GM12873 (cell line): ENCODE measurements around the gene P2RX4.
A peak's percentile ranks its signal among the peaks of the same experiment; 100 is the strongest.

Source experiments
- TF ChIP-seq, protein P1 (sequence below): IDR thresholded peaks from 2 replicates; pipeline ENCODE4 v1.5.1; 2012; ENCODE audit warnings: low read depth, mild to moderate bottlenecking, moderate library complexity, low read length, control low read depth; ENCODE audit not compliant: insufficient read depth; ENCODE audit errors: missing control alignments

The P2RX4 gene

DNA sequence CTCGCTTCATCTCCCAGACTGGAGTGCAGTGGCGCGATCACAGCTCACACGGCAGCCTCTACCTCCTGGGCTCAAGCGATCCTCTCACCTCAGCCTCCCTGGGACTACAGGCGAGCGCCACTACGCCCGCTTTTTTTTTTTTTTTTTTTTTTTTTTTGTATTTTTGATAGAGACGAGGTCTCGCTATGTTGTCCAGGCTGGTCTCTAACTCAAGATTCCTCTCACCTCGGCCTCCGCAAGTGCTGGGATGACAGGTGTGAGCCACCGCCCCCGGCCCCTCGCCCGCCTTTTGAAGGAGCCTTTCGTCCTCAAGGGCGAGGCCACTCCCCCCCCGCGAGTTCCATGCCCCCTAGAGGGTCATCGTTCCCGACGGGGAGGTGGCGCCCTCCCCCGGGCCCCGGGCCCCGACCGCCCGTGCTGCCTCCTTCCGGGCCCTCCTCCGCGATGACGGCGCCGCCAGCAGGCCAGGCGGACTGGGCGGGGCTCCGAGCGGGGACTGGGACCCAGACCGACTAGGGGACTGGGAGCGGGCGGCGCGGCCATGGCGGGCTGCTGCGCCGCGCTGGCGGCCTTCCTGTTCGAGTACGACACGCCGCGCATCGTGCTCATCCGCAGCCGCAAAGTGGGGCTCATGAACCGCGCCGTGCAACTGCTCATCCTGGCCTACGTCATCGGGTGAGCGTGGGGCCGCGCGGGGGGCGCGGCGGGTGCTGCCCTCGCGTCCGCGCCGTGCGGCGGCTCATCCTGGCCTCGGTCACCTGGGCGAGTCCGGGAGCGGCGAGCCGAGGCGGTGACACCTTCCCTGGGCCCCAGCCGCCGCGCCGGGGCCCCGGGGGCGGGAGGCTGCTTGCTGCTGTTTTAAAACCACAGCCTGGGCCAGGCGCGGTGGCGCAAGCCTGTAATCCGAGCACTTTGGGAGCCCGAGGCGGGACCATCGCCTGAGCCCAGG lies at the start of gene P2RX4:
P2RX4 (plus strand) TSS at position 506 of the 949 bp plus-strand sequence; CDS start at position 542, 36 bp downstream.
- TF ChIP-seq, protein P1, sequence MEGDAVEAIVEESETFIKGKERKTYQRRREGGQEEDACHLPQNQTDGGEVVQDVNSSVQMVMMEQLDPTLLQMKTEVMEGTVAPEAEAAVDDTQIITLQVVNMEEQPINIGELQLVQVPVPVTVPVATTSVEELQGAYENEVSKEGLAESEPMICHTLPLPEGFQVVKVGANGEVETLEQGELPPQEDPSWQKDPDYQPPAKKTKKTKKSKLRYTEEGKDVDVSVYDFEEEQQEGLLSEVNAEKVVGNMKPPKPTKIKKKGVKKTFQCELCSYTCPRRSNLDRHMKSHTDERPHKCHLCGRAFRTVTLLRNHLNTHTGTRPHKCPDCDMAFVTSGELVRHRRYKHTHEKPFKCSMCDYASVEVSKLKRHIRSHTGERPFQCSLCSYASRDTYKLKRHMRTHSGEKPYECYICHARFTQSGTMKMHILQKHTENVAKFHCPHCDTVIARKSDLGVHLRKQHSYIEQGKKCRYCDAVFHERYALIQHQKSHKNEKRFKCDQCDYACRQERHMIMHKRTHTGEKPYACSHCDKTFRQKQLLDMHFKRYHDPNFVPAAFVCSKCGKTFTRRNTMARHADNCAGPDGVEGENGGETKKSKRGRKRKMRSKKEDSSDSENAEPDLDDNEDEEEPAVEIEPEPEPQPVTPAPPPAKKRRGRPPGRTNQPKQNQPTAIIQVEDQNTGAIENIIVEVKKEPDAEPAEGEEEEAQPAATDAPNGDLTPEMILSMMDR = peak; percentile 38

DNA sequence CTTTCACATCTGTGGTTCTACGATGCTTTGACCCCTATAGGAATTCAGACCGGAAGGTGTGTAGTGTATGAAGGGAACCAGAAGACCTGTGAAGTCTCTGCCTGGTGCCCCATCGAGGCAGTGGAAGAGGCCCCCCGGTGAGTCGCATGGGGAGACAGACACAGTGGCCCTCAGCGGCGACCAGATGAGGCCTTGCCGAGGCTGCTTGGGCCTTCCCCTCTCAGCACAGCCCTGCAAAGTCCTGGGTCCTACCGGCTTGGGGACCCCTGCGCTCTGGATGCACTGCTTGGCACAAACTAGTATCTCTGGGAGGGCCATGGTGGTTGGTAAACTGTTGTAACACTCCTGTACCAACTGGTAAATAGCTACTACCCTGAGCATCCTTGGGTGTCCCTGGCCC lies 47.5 kb upstream of the P2RX4 start:
- TF ChIP-seq, protein P1 = no peak

- TF ChIP-seq, protein P1 = no peak
Observed at GRCh38 chr12:121162985-121163384, 46.9 kb upstream of the P2RX4 start.

GRCh38 chr12:121165316-121165715 lies 44.6 kb upstream of the P2RX4 start:
- TF ChIP-seq, protein P1 = no peak

- TF ChIP-seq, protein P1 = no peak
Observed at GRCh38 chr12:121166356-121166755, 43.6 kb upstream of the P2RX4 start.

DNA sequence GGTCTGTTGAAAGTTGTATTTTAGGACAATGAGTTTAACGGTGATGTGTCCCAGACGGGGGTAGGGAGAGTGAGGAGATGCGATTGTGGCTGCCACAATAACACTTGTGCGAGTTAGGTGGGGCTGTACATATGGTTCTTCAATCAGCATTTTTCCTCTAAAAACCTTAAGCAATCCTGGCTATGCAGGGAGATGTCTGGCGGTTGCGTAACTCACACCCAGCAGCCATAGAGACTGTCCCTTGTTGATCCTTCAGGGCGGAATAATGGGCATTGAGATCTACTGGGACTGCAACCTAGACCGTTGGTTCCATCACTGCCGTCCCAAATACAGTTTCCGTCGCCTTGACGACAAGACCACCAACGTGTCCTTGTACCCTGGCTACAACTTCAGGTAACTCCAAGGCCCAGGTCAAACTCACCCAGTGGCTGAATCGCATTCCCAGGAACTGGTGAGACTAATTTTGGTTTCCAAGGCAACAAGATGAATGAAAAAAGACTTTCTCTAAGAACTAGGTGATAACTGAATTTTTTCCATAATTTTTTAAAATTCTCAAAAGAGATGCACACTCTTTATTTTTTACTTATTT lies 42.6 kb upstream of the P2RX4 start:
- TF ChIP-seq, protein P1 = no peak

- TF ChIP-seq, protein P1 = no peak
Observed at GRCh38 chr12:121167951-121168350, 42.0 kb upstream of the P2RX4 start.
